Suppressor macrophage treated with lipopolysaccharide for 1 hour (primary cell): ENCODE data around the gene MAFG.

Source experiments
- DNase-seq, 3 donors: peaks; one replicate each; pipeline ENCODE4 v3.0.0-alpha.2; 2020 to 2022

The MAFG gene

GRCh38 chr17:81957691-81958432 lies 30.3 kb upstream of the MAFG start:
- no peak for DNase-seq

GRCh38 chr17:81956607-81957589 lies 29.4 kb upstream of the MAFG start:
- no peak for DNase-seq

GRCh38 chr17:81955756-81956544 lies 28.4 kb upstream of the MAFG start:
- no peak for DNase-seq

GRCh38 chr17:81955058-81955681 lies 27.6 kb upstream of the MAFG start:
- no peak for DNase-seq

- DNase-seq = no peak
Observed at GRCh38 chr17:81954131-81955057, 26.9 kb upstream of the MAFG start.

GRCh38 chr17:81953443-81953842 lies 25.9 kb upstream of the MAFG start:
- peak in 1 of 3 donors; percentile 34 for DNase-seq

- no peak for DNase-seq
Observed at GRCh38 chr17:81952792-81953228, 25.3 kb upstream of the MAFG start.

GRCh38 chr17:81951785-81952684 lies 24.5 kb upstream of the MAFG start:
- no peak for DNase-seq

GRCh38 chr17:81950501-81950900 lies 23.0 kb upstream of the MAFG start:
- DNase-seq = no peak

- no peak for DNase-seq
Observed at GRCh38 chr17:81948635-81949378, 21.3 kb upstream of the MAFG start.

GRCh38 chr17:81947189-81947588 lies 19.7 kb upstream of the MAFG start, which contains the start of gene MYADML2:
Gene MYADML2 (minus strand): TSS chr17:81947233. CDS start chr17:81941741, 5,492 bp downstream.
- DNase-seq = no peak

GRCh38 chr17:81944858-81945257 lies 17.3 kb upstream of the MAFG start:
- DNase-seq = no peak

- DNase-seq = no peak
Observed at GRCh38 chr17:81942167-81942553, 14.6 kb upstream of the MAFG start.

GRCh38 chr17:81941484-81942166 lies 14.1 kb upstream of the MAFG start:
- DNase-seq = no peak

- no peak for DNase-seq
Observed at GRCh38 chr17:81940538-81941483, 13.3 kb upstream of the MAFG start.

- no peak for DNase-seq
Observed at GRCh38 chr17:81939881-81940385, 12.4 kb upstream of the MAFG start.

GRCh38 chr17:81939218-81939617 lies 11.7 kb upstream of the MAFG start:
- no peak for DNase-seq
